ENCODE measurements around the gene DUSP1. TPM values are rescaled to one million over a fixed set of nuclear protein-coding genes. Genes with fewer than 3 reads are reported as not detected.

The DUSP1 gene
- total RNA-seq, 1 experiment from 2014 or later: 10.3 TPM

DNA sequence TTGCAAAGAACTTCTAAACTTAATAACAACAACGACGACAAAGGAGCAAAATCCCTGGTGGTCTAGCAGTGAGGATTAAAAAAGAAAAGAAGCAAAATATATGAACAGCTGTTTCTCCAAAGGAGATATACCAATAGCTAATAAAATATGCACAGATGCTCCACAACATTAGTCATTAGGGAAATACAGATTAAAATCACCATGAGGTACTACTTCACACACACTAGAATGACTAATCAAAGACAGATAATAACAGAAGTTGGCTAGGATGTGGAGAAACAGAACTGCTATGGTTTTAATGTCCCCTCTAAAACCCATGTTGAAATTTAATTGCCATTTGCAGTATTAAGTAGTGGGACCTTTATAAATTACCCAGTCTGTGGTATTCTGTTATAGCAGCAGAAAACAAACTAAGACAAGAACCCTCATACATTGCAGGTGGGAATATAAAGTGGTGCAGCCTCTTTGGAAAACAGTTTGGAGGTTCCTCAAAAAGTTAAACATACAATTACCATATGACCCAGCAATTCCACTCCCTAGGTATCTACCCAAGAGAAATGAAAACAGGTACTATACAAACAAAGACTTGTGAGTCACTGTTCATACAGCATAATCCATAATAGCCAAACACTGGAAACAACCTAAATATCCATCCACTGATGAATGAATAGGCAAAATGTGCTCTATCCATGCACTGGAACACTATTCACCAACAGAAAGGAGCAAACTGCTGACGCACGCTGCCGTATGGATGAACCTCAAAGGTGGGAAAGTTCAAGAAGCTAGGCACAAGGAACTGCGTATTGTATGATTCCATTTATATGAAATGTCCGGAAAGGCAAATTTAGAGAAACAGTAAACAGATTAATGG, 11.4 kb upstream of the DUSP1 start:
- H3K4me2 ChIP-seq: peak overlapping the region; percentile 21
- no peaks in the 10 kb centered on the region for H3K9me2 ChIP-seq (ENCODE audit: insufficient read depth)
- no TSS peak for BruUV-seq (replicated peaks)
- H4K20me1 ChIP-seq (ENCODE audit: insufficient read depth): no peaks in the 10 kb centered on the region
- no peaks in the 10 kb centered on the region for H3K79me2 ChIP-seq (ENCODE audit: low read depth)
- H3K27me3 ChIP-seq (ENCODE audit: insufficient read depth, low read depth): no peaks in the 10 kb centered on the region
- CTCF ChIA-PET: no interaction called here
- H2AFZ ChIP-seq: no peak overlapping the region
- no peaks in the 10 kb centered on the region for H3K36me3 ChIP-seq (ENCODE audit: low read depth)
- peaks cover 5% of the 10 kb centered on the region; the same call in 1 of the 2 replicates for H3K9me3 ChIP-seq (ENCODE audit: insufficient read depth, low read depth)
- TF ChIP-seq, protein P1, sequence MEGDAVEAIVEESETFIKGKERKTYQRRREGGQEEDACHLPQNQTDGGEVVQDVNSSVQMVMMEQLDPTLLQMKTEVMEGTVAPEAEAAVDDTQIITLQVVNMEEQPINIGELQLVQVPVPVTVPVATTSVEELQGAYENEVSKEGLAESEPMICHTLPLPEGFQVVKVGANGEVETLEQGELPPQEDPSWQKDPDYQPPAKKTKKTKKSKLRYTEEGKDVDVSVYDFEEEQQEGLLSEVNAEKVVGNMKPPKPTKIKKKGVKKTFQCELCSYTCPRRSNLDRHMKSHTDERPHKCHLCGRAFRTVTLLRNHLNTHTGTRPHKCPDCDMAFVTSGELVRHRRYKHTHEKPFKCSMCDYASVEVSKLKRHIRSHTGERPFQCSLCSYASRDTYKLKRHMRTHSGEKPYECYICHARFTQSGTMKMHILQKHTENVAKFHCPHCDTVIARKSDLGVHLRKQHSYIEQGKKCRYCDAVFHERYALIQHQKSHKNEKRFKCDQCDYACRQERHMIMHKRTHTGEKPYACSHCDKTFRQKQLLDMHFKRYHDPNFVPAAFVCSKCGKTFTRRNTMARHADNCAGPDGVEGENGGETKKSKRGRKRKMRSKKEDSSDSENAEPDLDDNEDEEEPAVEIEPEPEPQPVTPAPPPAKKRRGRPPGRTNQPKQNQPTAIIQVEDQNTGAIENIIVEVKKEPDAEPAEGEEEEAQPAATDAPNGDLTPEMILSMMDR (conservative IDR thresholded peaks at IDR 0.05): no peak
- no peak for TF ChIP-seq EZH2 (IDR thresholded peaks at IDR 0.05; ENCODE audit: low read depth)
- peak in 1 of 2 experiments; percentile 90 for DNase-seq
- H3K4me3 ChIP-seq: no peak overlapping the region
- H3K27ac ChIP-seq: peak overlapping the region; percentile 90
- intact Hi-C loops (cut with micrococcal nuclease; ENCODE audit: unreplicated experiment): no loop called here
- POLR2A ChIA-PET (ENCODE audit: unreplicated experiment): no interaction called here
- peaks cover 35% of the 10 kb centered on the region for H3F3A ChIP-seq (ENCODE audit: insufficient read depth, low read depth)
- H3K4me1 ChIP-seq (replicated peaks; ENCODE audit: insufficient read depth): peaks cover 44% of the 10 kb centered on the region

DNA sequence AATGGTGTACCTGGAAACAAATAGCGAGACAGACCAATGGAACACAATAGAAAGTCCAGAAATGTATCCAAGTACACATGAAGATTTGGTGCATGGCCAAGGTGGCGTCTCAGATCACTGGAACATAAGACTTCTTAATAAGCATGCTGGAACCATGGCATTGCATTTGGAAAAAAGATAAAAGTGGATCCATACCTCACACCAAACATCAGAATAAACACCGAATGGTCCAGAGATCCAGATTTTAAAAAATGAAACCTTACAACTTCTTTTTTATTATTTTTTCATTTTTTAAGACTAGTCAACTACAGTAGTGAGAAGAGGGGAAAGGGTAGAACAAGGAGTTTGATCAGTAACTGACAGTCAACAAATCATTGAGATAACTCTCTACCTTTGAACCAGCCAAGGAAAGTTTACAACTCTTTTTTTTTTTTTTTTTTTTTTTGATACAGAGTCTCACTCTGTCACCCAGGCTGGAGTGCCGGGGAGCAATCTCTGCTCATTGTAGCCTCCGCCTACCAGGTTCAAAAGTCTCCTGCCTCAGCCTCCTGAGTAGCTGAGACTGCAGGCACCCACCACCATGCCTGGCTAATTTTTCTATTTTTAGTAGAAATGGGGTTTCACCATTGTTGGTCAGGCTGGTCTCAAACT, 8.8 kb upstream of the DUSP1 start:
- ChIA-PET CTCF (interaction anchor here (0.7 kb wide), 1 partner anchor 85 kb away, joined by 21 read pairs; no protein-coding TSS in a partner anchor), POLR2A (ENCODE audit: unreplicated experiment) (no interaction called here)
- Histone ChIP-seq H3K79me2 (ENCODE audit: low read depth) (no peaks in the 10 kb centered on the region), H3K4me3 (no peak overlapping the region), H3K4me2 (no peak overlapping the region), H2AFZ (no peak overlapping the region), H3K27ac (no peak overlapping the region), H3F3A (ENCODE audit: insufficient read depth, low read depth) (peaks cover 44% of the 10 kb centered on the region), H3K9me2 (ENCODE audit: insufficient read depth) (no peaks in the 10 kb centered on the region), H3K27me3 (ENCODE audit: insufficient read depth, low read depth) (no peaks in the 10 kb centered on the region), H3K4me1 (replicated peaks; ENCODE audit: insufficient read depth) (peaks cover 68% of the 10 kb centered on the region), H3K9me3 (ENCODE audit: insufficient read depth, low read depth) (peaks cover 5% of the 10 kb centered on the region; the same call in 1 of the 2 replicates), H4K20me1 (ENCODE audit: insufficient read depth) (no peaks in the 10 kb centered on the region), H3K36me3 (ENCODE audit: low read depth) (no peaks in the 10 kb centered on the region)
- TF ChIP-seq, protein P1 (conservative IDR thresholded peaks at IDR 0.05): no peak
- no peak for TF ChIP-seq EZH2 (IDR thresholded peaks at IDR 0.05; ENCODE audit: low read depth)
- intact Hi-C loops (cut with micrococcal nuclease; ENCODE audit: unreplicated experiment): no loop called here
- DNase-seq: no peak
- no TSS peak for BruUV-seq (replicated peaks)

DNA sequence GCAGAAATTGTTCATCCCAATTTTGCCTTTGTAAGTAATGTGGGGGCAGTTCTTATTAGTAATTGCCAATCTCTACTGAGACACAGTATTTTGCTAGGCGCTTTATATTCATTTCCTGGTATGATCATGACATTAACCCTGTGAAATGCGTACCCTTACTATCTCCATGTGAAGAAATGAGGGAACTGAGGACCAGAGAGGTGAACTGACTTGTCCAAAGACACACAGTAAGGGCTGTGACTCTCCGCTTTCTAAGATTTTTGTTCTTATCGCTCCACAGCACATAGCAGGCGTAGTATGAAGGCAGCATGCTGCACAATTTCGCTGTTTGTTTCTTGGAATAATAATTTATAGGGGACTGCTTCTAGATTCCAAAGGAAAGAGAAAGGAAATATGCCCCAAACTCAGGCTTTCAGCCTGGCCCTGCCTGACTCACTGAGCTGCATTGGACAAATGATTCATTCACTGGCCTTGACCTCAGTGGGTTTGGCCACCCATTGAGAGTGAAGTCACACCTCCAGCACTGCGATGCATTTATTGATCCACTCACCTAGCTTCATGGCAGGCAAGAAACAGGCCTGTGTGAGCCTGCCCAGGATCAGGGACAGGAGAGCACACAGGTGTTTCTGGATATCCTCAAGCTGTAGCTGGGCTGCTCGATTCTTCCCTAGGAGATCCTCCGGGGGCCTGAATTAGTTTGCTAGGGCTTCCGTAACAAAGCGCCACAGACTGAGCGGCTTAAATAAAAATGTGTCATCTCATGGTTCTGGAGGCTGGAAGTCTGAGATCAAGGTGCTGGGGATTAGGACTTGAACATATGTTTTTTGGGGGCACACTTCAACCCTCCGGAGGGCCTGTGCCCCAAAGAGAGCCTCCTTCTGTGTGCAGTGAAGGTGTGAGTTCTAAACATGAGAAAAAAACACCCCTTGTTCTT, 7.2 kb upstream of the DUSP1 start:
- no peaks in the 10 kb centered on the region for H3K27me3 ChIP-seq (ENCODE audit: insufficient read depth, low read depth)
- no peaks in the 10 kb centered on the region for H4K20me1 ChIP-seq (ENCODE audit: insufficient read depth)
- CTCF ChIA-PET: interaction anchor here (0.9 kb wide), 1 partner anchor 85 kb away, joined by 3 read pairs; no protein-coding TSS in a partner anchor
- peak; percentile 59 to 95 for DNase-seq
- H3K4me2 ChIP-seq: peak overlapping the region; percentile 80
- H3K79me2 ChIP-seq (ENCODE audit: low read depth): no peaks in the 10 kb centered on the region
- peak overlapping the region; percentile 100 for H3K27ac ChIP-seq
- TF ChIP-seq, protein P1 (conservative IDR thresholded peaks at IDR 0.05): no peak
- no peak for TF ChIP-seq EZH2 (IDR thresholded peaks at IDR 0.05; ENCODE audit: low read depth)
- no peaks in the 10 kb centered on the region for H3K9me3 ChIP-seq (ENCODE audit: insufficient read depth, low read depth)
- intact Hi-C loops (cut with micrococcal nuclease; ENCODE audit: unreplicated experiment): loop anchor here (1.0 kb wide), 2 partner anchors 20 to 29 kb away; no protein-coding TSS in a partner anchor
- peak overlapping the region; percentile 39; the same call in 1 of the 2 replicates for H3K4me3 ChIP-seq
- peaks cover 74% of the 10 kb centered on the region for H3K4me1 ChIP-seq (replicated peaks; ENCODE audit: insufficient read depth)
- no peaks in the 10 kb centered on the region for H3K36me3 ChIP-seq (ENCODE audit: low read depth)
- TSS peak; percentile 72 for BruUV-seq (replicated peaks)
- H3K9me2 ChIP-seq (ENCODE audit: insufficient read depth): no peaks in the 10 kb centered on the region
- H3F3A ChIP-seq (ENCODE audit: insufficient read depth, low read depth): peaks cover 51% of the 10 kb centered on the region
- H2AFZ ChIP-seq: no peak overlapping the region
- POLR2A ChIA-PET (ENCODE audit: unreplicated experiment): interaction anchor here (0.6 to 1.4 kb wide), 7 partner anchors 29 to 294 kb away, joined by 3 to 12 read pairs (median 5); no protein-coding TSS in a partner anchor
